Cerebellar cortex (tissue), 1 donor: ENCODE results near the gene ABCC2.
"Not testable (repeated sequence)": the region's sequence is repeated elsewhere in the genome, so short reads cannot be mapped to it uniquely, and the experiment has no call there.

Experiments used
- DNase-seq: peaks from one replicate; pipeline ENCODE4 v3.0.0-alpha.2; 2015; ENCODE audit warnings: low spot score

ABCC2 gene

GRCh38 chr10:99895066-99895465, 112.6 kb downstream of the ABCC2 start:
- not testable (repeated sequence) for DNase-seq

- no peak for DNase-seq
Observed at GRCh38 chr10:99895867-99896266, 113.4 kb downstream of the ABCC2 start.
